Measurements from ENCODE around the gene FERMT1. TPM values are rescaled to one million over a fixed set of nuclear protein-coding genes. Genes with fewer than 3 reads are reported as not detected.

The FERMT1 gene
- total and polyA plus RNA-seq, 2 of the 13 experiments (the other 11 are each of a cell fraction or from before 2014, with no cell fraction given) = 15.8 to 29.5 TPM

- no peak for TF ChIP-seq NAIF1 (CRISPR knock-in tag; IDR thresholded peaks at IDR 0.05; ENCODE audit: borderline replicate concordance)
Measured at GRCh38 chr20:6130045-6130444, 7.2 kb upstream of the FERMT1 start (continued).

GRCh38 chr20:6127825-6128224 is 5.0 kb upstream of the FERMT1 start:
- DNase-seq (ENCODE audit: low spot score) = no peak
- no TSS peak for BruUV-seq (replicated peaks)
- H3K4me3 ChIP-seq (replicated peaks in 1 of 3; ENCODE audit: insufficient read depth in 1 of 3, low read depth in 2 of 3, low read length in 3 of 3) = no peak overlapping the region
- no peak overlapping the region for H3K4me2 ChIP-seq (ENCODE audit: low read depth, low read length)
- no peaks in the 10 kb centered on the region for H3K9me3 ChIP-seq (ENCODE audit: low read length)
- H3K4me1 ChIP-seq (ENCODE audit: insufficient read depth, low read length) = peaks cover 9% of the 10 kb centered on the region; the same call in 1 of the 2 replicates
- 17% methylated on average over 4 of the region's 4 CpGs for WGBS (ENCODE audit: low lambda C conversion rate)
- H2AFZ ChIP-seq (ENCODE audit: low read length) = no peak overlapping the region
- CTCF ChIA-PET (ENCODE audit: low intra/inter-chr PET ratio, low total read pairs) = no interaction called here
- ATAC-seq = no peak
- H3K9ac ChIP-seq (ENCODE audit: insufficient read depth, low read depth, low read length) = no peak overlapping the region
- H3K27ac ChIP-seq (ENCODE audit: extremely low read length, insufficient read depth, low read length) = no peak overlapping the region
- H3K36me3 ChIP-seq (replicated peaks in 1 of 2; ENCODE audit: control insufficient read depth in 1 of 2, insufficient read depth in 2 of 2, low read length in 2 of 2) = no peaks in the 10 kb centered on the region
- POLR2A ChIA-PET = no interaction called here
- H3K79me2 ChIP-seq (ENCODE audit: insufficient read depth, low read length) = no peaks in the 10 kb centered on the region
- no peak for FAIRE-seq
- intact Hi-C loops (cut with micrococcal nuclease; ENCODE audit: unreplicated experiment) (no loop called here), in situ Hi-C loops (cut with HindIII; ENCODE audit: extremely low pct_ligation_motif_present, low pct_unique_long_range_greater_than_20kb) (loop anchor here (25.0 kb wide), 1 partner anchor 1159 kb away; no protein-coding TSS in a partner anchor)
- H4K20me1 ChIP-seq (ENCODE audit: insufficient read depth, low read length) = no peaks in the 10 kb centered on the region
- peaks cover 1 to 10% of the 10 kb centered on the region in 2 experiments; a peak in 2 of 5 replicates for H3K27me3 ChIP-seq (ENCODE audit: control insufficient read depth in 1 of 2, insufficient read depth in 2 of 2, low read length in 2 of 2)
- peak; percentile 62 for TF ChIP-seq CREB1 (IDR thresholded peaks at IDR 0.05)
- TF ChIP-seq CREB1 (CRISPR knock-in tag; IDR thresholded peaks at IDR 0.05) = no peak
- TF ChIP-seq ZNF567 (CRISPR knock-in tag; IDR thresholded peaks at IDR 0.05; ENCODE audit: borderline replicate concordance) = no peak

- Histone ChIP-seq H3K4me1 (ENCODE audit: insufficient read depth, low read length) (peaks cover 9% of the 10 kb centered on the region; the same call in 1 of the 2 replicates), H3K4me3 (replicated peaks in 1 of 3; ENCODE audit: insufficient read depth in 1 of 3, low read depth in 2 of 3, low read length in 3 of 3) (no peak overlapping the region), H3K27me3 (ENCODE audit: control insufficient read depth in 1 of 2, insufficient read depth in 2 of 2, low read length in 2 of 2) (peaks cover 1 to 10% of the 10 kb centered on the region in 2 experiments; a peak in 2 of 5 replicates), H3K36me3 (replicated peaks in 1 of 2; ENCODE audit: control insufficient read depth in 1 of 2, insufficient read depth in 2 of 2, low read length in 2 of 2) (no peaks in the 10 kb centered on the region), H3K79me2 (ENCODE audit: insufficient read depth, low read length) (peaks cover 7% of the 10 kb centered on the region), H3K27ac (ENCODE audit: extremely low read length, insufficient read depth, low read length) (no peak overlapping the region), H3K9me3 (ENCODE audit: low read length) (no peaks in the 10 kb centered on the region), H3K4me2 (ENCODE audit: low read depth, low read length) (no peak overlapping the region), H2AFZ (ENCODE audit: low read length) (no peak overlapping the region), H3K9ac (ENCODE audit: insufficient read depth, low read depth, low read length) (no peak overlapping the region), H4K20me1 (ENCODE audit: insufficient read depth, low read length) (no peaks in the 10 kb centered on the region)
- ChIA-PET CTCF (ENCODE audit: low intra/inter-chr PET ratio, low total read pairs) (no interaction called here), POLR2A (no interaction called here)
- DNase-seq (ENCODE audit: low spot score) = no peak
- no peak for ATAC-seq
- 19% methylated on average over 2 of the region's 2 CpGs for WGBS (ENCODE audit: low lambda C conversion rate)
- intact Hi-C loops (cut with micrococcal nuclease; ENCODE audit: unreplicated experiment) (no loop called here), in situ Hi-C loops (cut with HindIII; ENCODE audit: extremely low pct_ligation_motif_present, low pct_unique_long_range_greater_than_20kb) (loop anchor here (25.0 kb wide), 1 partner anchor 1160 kb away; no protein-coding TSS in a partner anchor)
- BruUV-seq (replicated peaks) = no TSS peak
- no peak for FAIRE-seq
- TF ChIP-seq FOXP1 (IDR thresholded peaks at IDR 0.05) = no peak
- no peak for TF ChIP-seq FOXP1 (CRISPR knock-in tag; IDR thresholded peaks at IDR 0.05)
- no peak for TF ChIP-seq ZNF18 (CRISPR knock-in tag; IDR thresholded peaks at IDR 0.05; ENCODE audit: insufficient replicate concordance)
- TF ChIP-seq ZNF460 (CRISPR knock-in tag; IDR thresholded peaks at IDR 0.05; ENCODE audit: borderline replicate concordance) = no peak
- no peak for TF ChIP-seq ZKSCAN8 (CRISPR knock-in tag; IDR thresholded peaks at IDR 0.05; ENCODE audit: borderline replicate concordance)
- no peak for TF ChIP-seq DR1 (CRISPR knock-in tag; IDR thresholded peaks at IDR 0.05)
- no peak for TF ChIP-seq PRMT3 (CRISPR knock-in tag; IDR thresholded peaks at IDR 0.05; ENCODE audit: borderline replicate concordance, low read depth)
- TF ChIP-seq HOXA5 (CRISPR knock-in tag; IDR thresholded peaks at IDR 0.05) = no peak
- no peak for TF ChIP-seq ZSCAN5A (CRISPR knock-in tag; IDR thresholded peaks at IDR 0.05; ENCODE audit: borderline replicate concordance)
- no peak for TF ChIP-seq ATF3 (CRISPR knock-in tag; IDR thresholded peaks at IDR 0.05)
Measured at GRCh38 chr20:6126846-6127245, 4.0 kb upstream of the FERMT1 start.
